Progenitor cell of endocrine pancreas (in vitro differentiated cells): ENCODE data around the gene EYA2. TPM values are rescaled to one million over a fixed set of nuclear protein-coding genes. Genes with fewer than 3 reads are reported as not detected.
"Not testable (repeated sequence)": the region's sequence is repeated elsewhere in the genome, so short reads cannot be mapped to it uniquely, and the experiment has no call there.

Experiments
- DNase-seq: peaks from one replicate; pipeline ENCODE4 v3.0.0; 2021; ENCODE audit warnings: low spot score; ENCODE audit not compliant: unreplicated experiment
- H3K27ac Mint-ChIP-seq: 2 replicates; pipeline ENCODE4 v1.8.0; 2021; ENCODE audit warnings: mild to moderate bottlenecking, moderate library complexity, mixed read lengths
- H3K27me3 Mint-ChIP-seq: 2 replicates; pipeline ENCODE4 v1.8.0; 2021; ENCODE audit warnings: mixed read lengths
- H3K36me3 Mint-ChIP-seq: 2 replicates; pipeline ENCODE4 v1.8.0; 2022; ENCODE audit warnings: mixed read lengths; ENCODE audit not compliant: insufficient read depth
- H3K4me1 Mint-ChIP-seq: 2 replicates; pipeline ENCODE4 v1.8.0; 2021; ENCODE audit warnings: low read depth, mixed read lengths
- H3K4me3 Mint-ChIP-seq: 2 replicates; pipeline ENCODE4 v1.8.0; 2021; ENCODE audit warnings: low read depth, mild to moderate bottlenecking, moderate library complexity, mixed read lengths
- H3K9me3 Mint-ChIP-seq: 2 replicates; pipeline ENCODE4 v1.8.0; 2021; ENCODE audit warnings: low read depth, mixed read lengths
- total RNA-seq: library from RNA; stranded (reverse); gene quantifications from 2 replicates; pipeline ENCODE4 v1.2.1, GENCODE V29; 2021
- TF ChIP-seq, protein P1 (sequence below): fragments of 200-600 bp; sonication (generic); IDR thresholded peaks from one replicate; pipeline ENCODE4 v1.5.0; 2021; ENCODE audit warnings: antibody characterized with exemption, mild to moderate bottlenecking; ENCODE audit not compliant: unreplicated experiment

The EYA2 gene
- total RNA-seq, 1 donor from 2014 or later, result 0.53 TPM

DNA sequence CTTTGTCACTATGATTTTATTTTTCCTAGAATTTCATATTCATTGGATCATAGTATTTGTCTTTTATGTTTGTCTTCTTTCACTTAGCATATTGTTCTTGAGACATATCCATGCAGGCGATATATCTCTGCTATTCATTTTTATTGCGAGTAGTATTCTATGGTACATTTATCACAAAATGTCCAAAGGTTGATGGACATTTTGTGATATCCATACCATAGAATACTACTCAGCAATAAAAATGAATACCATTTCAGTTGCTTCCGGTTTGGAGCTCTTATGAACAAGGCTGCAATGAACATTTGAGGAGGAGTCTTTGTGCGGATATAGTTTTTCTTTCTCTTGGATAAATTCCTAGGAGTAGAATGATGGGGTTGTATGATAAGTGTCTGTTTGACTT lies 28.8 kb upstream of the EYA2 start:
- no peak for DNase-seq
- Mint-ChIP-seq H3K27ac (no peak overlapping the region), H3K27me3 (no peaks in the 10 kb centered on the region), H3K36me3 (no peaks in the 10 kb centered on the region), H3K9me3 (peaks cover 16% of the 10 kb centered on the region), H3K4me3 (no peak overlapping the region), H3K4me1 (no peaks in the 10 kb centered on the region)
- TF ChIP-seq, protein P1, sequence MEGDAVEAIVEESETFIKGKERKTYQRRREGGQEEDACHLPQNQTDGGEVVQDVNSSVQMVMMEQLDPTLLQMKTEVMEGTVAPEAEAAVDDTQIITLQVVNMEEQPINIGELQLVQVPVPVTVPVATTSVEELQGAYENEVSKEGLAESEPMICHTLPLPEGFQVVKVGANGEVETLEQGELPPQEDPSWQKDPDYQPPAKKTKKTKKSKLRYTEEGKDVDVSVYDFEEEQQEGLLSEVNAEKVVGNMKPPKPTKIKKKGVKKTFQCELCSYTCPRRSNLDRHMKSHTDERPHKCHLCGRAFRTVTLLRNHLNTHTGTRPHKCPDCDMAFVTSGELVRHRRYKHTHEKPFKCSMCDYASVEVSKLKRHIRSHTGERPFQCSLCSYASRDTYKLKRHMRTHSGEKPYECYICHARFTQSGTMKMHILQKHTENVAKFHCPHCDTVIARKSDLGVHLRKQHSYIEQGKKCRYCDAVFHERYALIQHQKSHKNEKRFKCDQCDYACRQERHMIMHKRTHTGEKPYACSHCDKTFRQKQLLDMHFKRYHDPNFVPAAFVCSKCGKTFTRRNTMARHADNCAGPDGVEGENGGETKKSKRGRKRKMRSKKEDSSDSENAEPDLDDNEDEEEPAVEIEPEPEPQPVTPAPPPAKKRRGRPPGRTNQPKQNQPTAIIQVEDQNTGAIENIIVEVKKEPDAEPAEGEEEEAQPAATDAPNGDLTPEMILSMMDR, result no peak

DNA sequence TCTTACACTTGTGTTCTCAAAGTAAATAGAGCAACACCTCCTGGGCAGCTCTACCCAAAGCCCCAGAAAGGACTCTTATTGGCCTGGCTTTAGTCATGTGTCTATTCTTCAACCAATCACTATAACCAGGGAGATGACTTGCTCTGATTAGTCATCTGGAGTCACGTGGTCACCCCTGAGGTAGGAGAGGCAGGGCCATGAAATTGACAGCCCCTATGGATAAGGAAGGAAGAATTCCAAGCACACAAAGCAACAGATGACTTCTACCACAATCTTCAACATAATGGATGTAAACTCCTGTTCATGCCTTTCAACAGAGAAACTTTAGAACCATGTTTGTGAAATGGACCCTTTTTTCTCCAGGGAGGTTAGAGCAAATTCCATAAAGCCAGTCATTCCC lies 24.6 kb upstream of the EYA2 start:
- Mint-ChIP-seq H3K4me1 (no peaks in the 10 kb centered on the region), H3K4me3 (no peak overlapping the region), H3K27ac (no peak overlapping the region), H3K9me3 (peaks cover 8% of the 10 kb centered on the region), H3K36me3 (no peaks in the 10 kb centered on the region), H3K27me3 (no peaks in the 10 kb centered on the region)
- no peak for DNase-seq
- TF ChIP-seq, protein P1, result no peak

- Mint-ChIP-seq H3K27me3 (no peaks in the 10 kb centered on the region), H3K4me3 (no peak overlapping the region)
Measured at GRCh38 chr20:46872328-46873211, 22.1 kb upstream of the EYA2 start.

GRCh38 chr20:46875059-46875458 lies 19.6 kb upstream of the EYA2 start:
- no peak overlapping the region for H3K4me3 Mint-ChIP-seq
- no peak for DNase-seq
- no peaks in the 10 kb centered on the region for H3K4me1 Mint-ChIP-seq
- no peak overlapping the region for H3K27ac Mint-ChIP-seq
- no peaks in the 10 kb centered on the region for H3K9me3 Mint-ChIP-seq
- TF ChIP-seq, protein P1, result no peak
- no peaks in the 10 kb centered on the region for H3K27me3 Mint-ChIP-seq
- no peaks in the 10 kb centered on the region for H3K36me3 Mint-ChIP-seq

More at GRCh38 chr20:46872328-46873211, 22.1 kb upstream of the EYA2 start:
- no peaks in the 10 kb centered on the region for H3K4me1 Mint-ChIP-seq
- DNase-seq, result no peak
- TF ChIP-seq, protein P1, result no peak
- no peaks in the 10 kb centered on the region for H3K36me3 Mint-ChIP-seq
- H3K27ac Mint-ChIP-seq, result no peak overlapping the region
- H3K9me3 Mint-ChIP-seq, result peaks cover 8% of the 10 kb centered on the region

DNA sequence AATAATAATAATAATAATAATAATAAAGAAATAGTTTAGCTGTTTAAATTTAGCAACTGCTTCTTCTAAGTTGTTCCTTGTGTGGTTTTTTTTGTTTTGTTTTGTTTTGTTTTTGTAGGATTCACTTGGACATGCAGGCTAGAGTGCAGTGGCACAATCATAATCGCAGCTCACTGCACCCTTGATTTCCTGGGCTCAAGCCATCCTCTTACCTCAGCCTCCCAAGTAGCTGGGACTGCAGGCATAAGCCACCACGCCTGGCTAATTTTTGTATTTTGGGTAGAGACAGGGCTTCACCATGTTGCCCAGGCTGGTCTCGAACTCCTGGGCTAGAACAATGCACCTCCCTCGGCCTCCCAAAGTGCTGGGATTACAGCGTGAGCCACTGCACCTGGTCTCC lies 15.3 kb upstream of the EYA2 start:
- no peak overlapping the region for H3K4me3 Mint-ChIP-seq
- H3K27ac Mint-ChIP-seq, result no peak overlapping the region
- no peaks in the 10 kb centered on the region for H3K36me3 Mint-ChIP-seq
- TF ChIP-seq, protein P1, result no peak
- no peak for DNase-seq
- H3K9me3 Mint-ChIP-seq, result no peaks in the 10 kb centered on the region
- H3K27me3 Mint-ChIP-seq, result no peaks in the 10 kb centered on the region
- H3K4me1 Mint-ChIP-seq, result peaks cover 4% of the 10 kb centered on the region

DNA sequence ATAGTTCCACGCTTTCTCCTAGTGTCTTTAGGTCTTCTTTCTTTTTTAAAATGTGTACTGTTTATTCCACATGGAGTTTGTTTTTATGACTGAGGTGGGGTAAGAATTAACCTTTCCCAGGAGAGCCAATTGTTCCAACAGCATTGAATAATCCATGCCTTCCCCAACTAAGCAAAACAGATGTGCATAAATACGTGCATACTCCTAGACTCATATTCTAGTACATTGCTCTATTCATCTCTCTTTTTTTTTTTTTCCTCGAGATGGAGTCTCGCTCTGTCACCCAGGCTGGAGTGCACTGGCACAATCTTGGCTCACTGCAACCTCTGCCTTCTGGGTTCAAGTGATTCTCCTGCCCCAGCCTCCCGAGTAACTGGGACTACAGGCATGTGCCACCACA lies 14.7 kb upstream of the EYA2 start:
- H3K4me1 Mint-ChIP-seq, DNase-seq, H3K36me3 Mint-ChIP-seq, H3K9me3 Mint-ChIP-seq, H3K27ac Mint-ChIP-seq, H3K27me3 Mint-ChIP-seq, H3K4me3 Mint-ChIP-seq: not testable (repeated sequence)
